ENCODE measurements around the gene OR52D1. TPM values are rescaled to one million over a fixed set of nuclear protein-coding genes. Genes with fewer than 3 reads are reported as not detected.

OR52D1 gene
- total and polyA plus RNA-seq, 2 of the 8 experiments (the other 6 are each of a cell fraction or from before 2014, with no cell fraction given): not detected

DNA sequence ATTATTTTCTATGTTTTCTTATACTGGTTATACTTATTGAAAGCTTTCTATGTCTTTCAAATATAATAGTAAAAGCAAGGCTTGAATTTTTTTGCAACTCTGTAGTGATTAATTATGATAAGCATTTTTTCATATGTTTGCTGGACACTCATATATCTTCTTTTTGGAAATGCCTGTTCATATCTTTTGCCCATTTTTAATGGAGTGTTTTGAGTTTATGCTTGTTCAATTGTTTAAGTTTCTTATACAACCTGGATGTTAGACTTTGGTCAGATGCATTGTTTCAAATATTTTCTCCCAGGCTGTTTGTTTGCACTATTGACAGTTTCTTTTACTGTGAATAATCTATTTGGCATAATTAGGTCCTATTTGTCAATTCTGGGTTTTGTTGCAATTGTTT lies 48.0 kb downstream of the OR52D1 start (continued):
- TF ChIP-seq, protein P1, sequence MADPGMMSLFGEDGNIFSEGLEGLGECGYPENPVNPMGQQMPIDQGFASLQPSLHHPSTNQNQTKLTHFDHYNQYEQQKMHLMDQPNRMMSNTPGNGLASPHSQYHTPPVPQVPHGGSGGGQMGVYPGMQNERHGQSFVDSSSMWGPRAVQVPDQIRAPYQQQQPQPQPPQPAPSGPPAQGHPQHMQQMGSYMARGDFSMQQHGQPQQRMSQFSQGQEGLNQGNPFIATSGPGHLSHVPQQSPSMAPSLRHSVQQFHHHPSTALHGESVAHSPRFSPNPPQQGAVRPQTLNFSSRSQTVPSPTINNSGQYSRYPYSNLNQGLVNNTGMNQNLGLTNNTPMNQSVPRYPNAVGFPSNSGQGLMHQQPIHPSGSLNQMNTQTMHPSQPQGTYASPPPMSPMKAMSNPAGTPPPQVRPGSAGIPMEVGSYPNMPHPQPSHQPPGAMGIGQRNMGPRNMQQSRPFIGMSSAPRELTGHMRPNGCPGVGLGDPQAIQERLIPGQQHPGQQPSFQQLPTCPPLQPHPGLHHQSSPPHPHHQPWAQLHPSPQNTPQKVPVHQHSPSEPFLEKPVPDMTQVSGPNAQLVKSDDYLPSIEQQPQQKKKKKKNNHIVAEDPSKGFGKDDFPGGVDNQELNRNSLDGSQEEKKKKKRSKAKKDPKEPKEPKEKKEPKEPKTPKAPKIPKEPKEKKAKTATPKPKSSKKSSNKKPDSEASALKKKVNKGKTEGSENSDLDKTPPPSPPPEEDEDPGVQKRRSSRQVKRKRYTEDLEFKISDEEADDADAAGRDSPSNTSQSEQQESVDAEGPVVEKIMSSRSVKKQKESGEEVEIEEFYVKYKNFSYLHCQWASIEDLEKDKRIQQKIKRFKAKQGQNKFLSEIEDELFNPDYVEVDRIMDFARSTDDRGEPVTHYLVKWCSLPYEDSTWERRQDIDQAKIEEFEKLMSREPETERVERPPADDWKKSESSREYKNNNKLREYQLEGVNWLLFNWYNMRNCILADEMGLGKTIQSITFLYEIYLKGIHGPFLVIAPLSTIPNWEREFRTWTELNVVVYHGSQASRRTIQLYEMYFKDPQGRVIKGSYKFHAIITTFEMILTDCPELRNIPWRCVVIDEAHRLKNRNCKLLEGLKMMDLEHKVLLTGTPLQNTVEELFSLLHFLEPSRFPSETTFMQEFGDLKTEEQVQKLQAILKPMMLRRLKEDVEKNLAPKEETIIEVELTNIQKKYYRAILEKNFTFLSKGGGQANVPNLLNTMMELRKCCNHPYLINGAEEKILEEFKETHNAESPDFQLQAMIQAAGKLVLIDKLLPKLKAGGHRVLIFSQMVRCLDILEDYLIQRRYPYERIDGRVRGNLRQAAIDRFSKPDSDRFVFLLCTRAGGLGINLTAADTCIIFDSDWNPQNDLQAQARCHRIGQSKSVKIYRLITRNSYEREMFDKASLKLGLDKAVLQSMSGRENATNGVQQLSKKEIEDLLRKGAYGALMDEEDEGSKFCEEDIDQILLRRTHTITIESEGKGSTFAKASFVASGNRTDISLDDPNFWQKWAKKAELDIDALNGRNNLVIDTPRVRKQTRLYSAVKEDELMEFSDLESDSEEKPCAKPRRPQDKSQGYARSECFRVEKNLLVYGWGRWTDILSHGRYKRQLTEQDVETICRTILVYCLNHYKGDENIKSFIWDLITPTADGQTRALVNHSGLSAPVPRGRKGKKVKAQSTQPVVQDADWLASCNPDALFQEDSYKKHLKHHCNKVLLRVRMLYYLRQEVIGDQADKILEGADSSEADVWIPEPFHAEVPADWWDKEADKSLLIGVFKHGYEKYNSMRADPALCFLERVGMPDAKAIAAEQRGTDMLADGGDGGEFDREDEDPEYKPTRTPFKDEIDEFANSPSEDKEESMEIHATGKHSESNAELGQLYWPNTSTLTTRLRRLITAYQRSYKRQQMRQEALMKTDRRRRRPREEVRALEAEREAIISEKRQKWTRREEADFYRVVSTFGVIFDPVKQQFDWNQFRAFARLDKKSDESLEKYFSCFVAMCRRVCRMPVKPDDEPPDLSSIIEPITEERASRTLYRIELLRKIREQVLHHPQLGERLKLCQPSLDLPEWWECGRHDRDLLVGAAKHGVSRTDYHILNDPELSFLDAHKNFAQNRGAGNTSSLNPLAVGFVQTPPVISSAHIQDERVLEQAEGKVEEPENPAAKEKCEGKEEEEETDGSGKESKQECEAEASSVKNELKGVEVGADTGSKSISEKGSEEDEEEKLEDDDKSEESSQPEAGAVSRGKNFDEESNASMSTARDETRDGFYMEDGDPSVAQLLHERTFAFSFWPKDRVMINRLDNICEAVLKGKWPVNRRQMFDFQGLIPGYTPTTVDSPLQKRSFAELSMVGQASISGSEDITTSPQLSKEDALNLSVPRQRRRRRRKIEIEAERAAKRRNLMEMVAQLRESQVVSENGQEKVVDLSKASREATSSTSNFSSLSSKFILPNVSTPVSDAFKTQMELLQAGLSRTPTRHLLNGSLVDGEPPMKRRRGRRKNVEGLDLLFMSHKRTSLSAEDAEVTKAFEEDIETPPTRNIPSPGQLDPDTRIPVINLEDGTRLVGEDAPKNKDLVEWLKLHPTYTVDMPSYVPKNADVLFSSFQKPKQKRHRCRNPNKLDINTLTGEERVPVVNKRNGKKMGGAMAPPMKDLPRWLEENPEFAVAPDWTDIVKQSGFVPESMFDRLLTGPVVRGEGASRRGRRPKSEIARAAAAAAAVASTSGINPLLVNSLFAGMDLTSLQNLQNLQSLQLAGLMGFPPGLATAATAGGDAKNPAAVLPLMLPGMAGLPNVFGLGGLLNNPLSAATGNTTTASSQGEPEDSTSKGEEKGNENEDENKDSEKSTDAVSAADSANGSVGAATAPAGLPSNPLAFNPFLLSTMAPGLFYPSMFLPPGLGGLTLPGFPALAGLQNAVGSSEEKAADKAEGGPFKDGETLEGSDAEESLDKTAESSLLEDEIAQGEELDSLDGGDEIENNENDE (IDR thresholded peaks at IDR 0.05; ENCODE audit: insufficient replicate concordance, low read length): no peak
- TF ChIP-seq, protein P2, sequence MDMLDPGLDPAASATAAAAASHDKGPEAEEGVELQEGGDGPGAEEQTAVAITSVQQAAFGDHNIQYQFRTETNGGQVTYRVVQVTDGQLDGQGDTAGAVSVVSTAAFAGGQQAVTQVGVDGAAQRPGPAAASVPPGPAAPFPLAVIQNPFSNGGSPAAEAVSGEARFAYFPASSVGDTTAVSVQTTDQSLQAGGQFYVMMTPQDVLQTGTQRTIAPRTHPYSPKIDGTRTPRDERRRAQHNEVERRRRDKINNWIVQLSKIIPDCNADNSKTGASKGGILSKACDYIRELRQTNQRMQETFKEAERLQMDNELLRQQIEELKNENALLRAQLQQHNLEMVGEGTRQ (IDR thresholded peaks at IDR 0.05; ENCODE audit: low read length): no peak
- TF ChIP-seq NANOG (IDR thresholded peaks at IDR 0.05; ENCODE audit: insufficient read depth, low read depth, low read length, poor library complexity, severe bottlenecking) (no peak), YY1 (IDR thresholded peaks at IDR 0.05; ENCODE audit: low read depth, low read length) (no peak), CHD1 (IDR thresholded peaks at IDR 0.05; ENCODE audit: low read depth, low read length) (no peak), RXRA (IDR thresholded peaks at IDR 0.05; ENCODE audit: insufficient read depth, low read depth, low read length) (no peak), ZNF274 (IDR thresholded peaks at IDR 0.05; ENCODE audit: borderline replicate concordance, extremely low read depth, low read length) (no peak), SUZ12 (IDR thresholded peaks at IDR 0.05; ENCODE audit: low read length) (no peak), SIN3A (conservative IDR thresholded peaks at IDR 0.05 in 1 of 2, IDR thresholded peaks at IDR 0.05 in 1 of 2; ENCODE audit: low read depth in 1 of 2, low read length in 2 of 2) (no peak)
- TF ChIP-seq, protein P3, sequence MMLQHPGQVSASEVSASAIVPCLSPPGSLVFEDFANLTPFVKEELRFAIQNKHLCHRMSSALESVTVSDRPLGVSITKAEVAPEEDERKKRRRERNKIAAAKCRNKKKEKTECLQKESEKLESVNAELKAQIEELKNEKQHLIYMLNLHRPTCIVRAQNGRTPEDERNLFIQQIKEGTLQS (IDR thresholded peaks at IDR 0.05; ENCODE audit: insufficient read depth, low read depth, low read length): no peak
